Activated CD8-positive, alpha-beta memory T cell treated with anti-CD3 and anti-CD28 coated beads for 24 hours (primary cell): ENCODE measurements around the gene JAK2.
"Not testable (repeated sequence)": the region's sequence is repeated elsewhere in the genome, so short reads cannot be mapped to it uniquely, and the experiment has no call there.

Experiments
- DNase-seq: peaks from one replicate; pipeline ENCODE4 v3.0.0-alpha.2; 2020

The JAK2 gene

GRCh38 chr9:4984621-4985385 is at the start of gene JAK2:
Gene JAK2 (plus strand): TSS chr9:4985272. CDS start chr9:5021988, 36,716 bp downstream.
- DNase-seq, result peak; percentile 92

- DNase-seq, result no peak
Observed at GRCh38 chr9:4936277-4936676, 48.8 kb upstream of the JAK2 start.

- no peak for DNase-seq
Observed at GRCh38 chr9:4936823-4937222, 48.2 kb upstream of the JAK2 start.

GRCh38 chr9:4937446-4937845 is 47.6 kb upstream of the JAK2 start:
- no peak for DNase-seq

GRCh38 chr9:4938496-4938895 is 46.6 kb upstream of the JAK2 start:
- no peak for DNase-seq

GRCh38 chr9:4939118-4939561 is 45.9 kb upstream of the JAK2 start:
- DNase-seq, result no peak

- DNase-seq, result not testable (repeated sequence)
Observed at GRCh38 chr9:4942042-4942691, 42.9 kb upstream of the JAK2 start.

- no peak for DNase-seq
Observed at GRCh38 chr9:4943346-4943745, 41.7 kb upstream of the JAK2 start.

GRCh38 chr9:4944431-4945211 is 40.5 kb upstream of the JAK2 start:
- DNase-seq, result peak; percentile 65

- DNase-seq, result no peak
Observed at GRCh38 chr9:4946937-4947336, 38.1 kb upstream of the JAK2 start.

GRCh38 chr9:4955836-4956235 is 29.2 kb upstream of the JAK2 start:
- no peak for DNase-seq

GRCh38 chr9:4959031-4959430 is 26.0 kb upstream of the JAK2 start:
- no peak for DNase-seq

- no peak for DNase-seq
Observed at GRCh38 chr9:4962085-4962484, 23.0 kb upstream of the JAK2 start.

- no peak for DNase-seq
Observed at GRCh38 chr9:4964540-4964939, 20.5 kb upstream of the JAK2 start.

- DNase-seq, result no peak
Observed at GRCh38 chr9:4965174-4965821, 19.8 kb upstream of the JAK2 start.

- DNase-seq, result no peak
Observed at GRCh38 chr9:4967523-4967922, 17.5 kb upstream of the JAK2 start.

- DNase-seq, result no peak
Observed at GRCh38 chr9:4969130-4969529, 15.9 kb upstream of the JAK2 start.

GRCh38 chr9:4970970-4971641 is 14.0 kb upstream of the JAK2 start:
- DNase-seq, result peak; percentile 73

- DNase-seq, result no peak
Observed at GRCh38 chr9:4973246-4973645, 11.8 kb upstream of the JAK2 start.

- DNase-seq, result no peak
Observed at GRCh38 chr9:4973902-4974301, 11.2 kb upstream of the JAK2 start.

GRCh38 chr9:4979239-4979638 is 5.8 kb upstream of the JAK2 start:
- no peak for DNase-seq

- no peak for DNase-seq
Observed at GRCh38 chr9:4980086-4980727, 4.9 kb upstream of the JAK2 start.
